Sigmoid colon (tissue), 4 donors: ENCODE data around the gene E2F3.

Source experiments
- CTCF ChIP-seq, 4 experiments: fragments of 450-650 bp in 3 of 4; fragments of 200-600 bp in 1 of 4; IDR thresholded peaks; one replicate each; pipeline ENCODE4 v1.5.1; 2016 to 2019; ENCODE audit warnings: antibody characterized with exemption in 4 of 4, mild to moderate bottlenecking in 3 of 4, moderate library complexity in 2 of 4
- EP300 ChIP-seq, 4 donors: sonication (generic); formaldehyde crosslinking; IDR thresholded peaks; one replicate each; pipeline ENCODE4 v1.6.1; 2017; ENCODE audit warnings: antibody characterized with exemption in 4 of 4
- POLR2A ChIP-seq, 2 donors: fragments of 450-650 bp; IDR thresholded peaks; one replicate each; pipeline ENCODE4 v1.6.1; 2016; ENCODE audit warnings: antibody characterized with exemption in 2 of 2, mild to moderate bottlenecking in 2 of 2, moderate library complexity in 2 of 2
- POLR2AphosphoS5 ChIP-seq, 4 donors: sonication (generic); formaldehyde crosslinking; IDR thresholded peaks; one replicate each; pipeline ENCODE4 v1.6.1; 2017; ENCODE audit warnings: antibody characterized with exemption in 4 of 4

DNA sequence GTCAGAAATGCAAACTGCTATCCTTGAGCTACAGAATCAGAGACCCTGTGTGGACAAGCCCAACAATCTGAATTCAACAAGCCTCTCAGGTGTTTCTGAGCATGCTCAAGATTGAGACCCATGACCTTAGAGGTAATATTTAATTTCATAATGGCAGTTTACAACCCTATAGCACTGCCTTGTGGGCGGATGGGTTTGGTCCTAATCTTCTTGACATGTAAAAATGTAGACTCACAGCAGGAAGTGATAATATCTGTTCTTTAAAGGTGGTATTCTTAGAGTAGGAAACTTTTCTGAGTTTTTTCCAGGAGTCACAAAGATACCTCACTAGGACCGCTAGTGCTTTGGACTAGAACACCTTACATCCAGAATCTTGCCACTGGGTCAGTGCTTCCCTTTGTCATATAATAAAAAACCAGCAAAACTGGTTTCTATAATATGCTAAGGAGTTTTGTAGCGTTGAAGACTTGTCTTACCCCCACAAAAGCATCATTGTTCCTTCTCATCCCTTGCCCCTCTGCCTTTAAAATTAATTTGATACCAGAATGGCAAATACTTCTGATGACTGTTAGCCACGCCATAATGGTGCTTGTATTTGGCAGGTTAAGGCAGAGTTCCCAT is 52.6 kb downstream of the E2F3 start:
- TF ChIP-seq CTCF (IDR thresholded peaks at IDR 0.05) (no peak), POLR2A (IDR thresholded peaks at IDR 0.05) (no peak), POLR2AphosphoS5 (IDR thresholded peaks at IDR 0.05) (no peak), EP300 (IDR thresholded peaks at IDR 0.05) (no peak)
